Measurements from ENCODE around the gene AKAP9. TPM values are rescaled to one million over a fixed set of nuclear protein-coding genes. Genes with fewer than 3 reads are reported as not detected.

Gene AKAP9
- total and polyA plus RNA-seq, 9 of the 15 experiments (the other 6 are each of a cell fraction or from before 2014, with no cell fraction given), result 25.5 to 80.9 (median 46.3) TPM

DNA sequence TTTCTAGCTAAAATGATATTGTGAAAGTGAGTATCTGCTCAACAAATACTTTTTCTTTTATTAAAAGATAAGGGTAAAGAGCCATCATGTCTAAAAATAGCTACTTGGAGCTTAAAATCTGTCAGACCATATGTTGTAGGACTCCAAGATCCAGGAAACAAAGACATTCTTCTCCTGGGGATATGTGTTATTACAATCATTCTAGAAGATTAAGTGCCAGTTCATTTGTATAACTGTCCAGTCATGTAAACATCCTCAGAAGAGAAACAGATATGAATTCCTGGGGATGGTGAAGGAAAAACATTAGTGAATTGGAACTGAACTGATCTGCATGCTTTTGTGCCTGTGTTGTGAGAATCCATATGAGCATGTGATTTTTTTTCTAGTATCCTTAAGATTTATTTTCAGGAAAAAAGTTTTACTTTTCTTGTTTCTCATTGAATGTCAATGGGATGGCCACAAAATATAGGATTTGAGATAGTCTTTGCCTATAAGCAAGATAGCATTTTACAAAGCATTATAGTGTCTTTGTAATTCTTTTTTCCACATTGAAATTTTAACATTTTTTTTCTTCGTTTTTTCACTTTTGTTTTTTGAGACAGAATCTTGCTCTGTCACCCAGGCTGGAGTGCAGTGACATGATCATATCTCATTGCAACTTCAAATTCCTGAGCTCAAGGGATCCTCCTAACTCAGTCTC, 45.7 kb upstream of the AKAP9 start (continued):
- TF ChIP-seq, protein P1, sequence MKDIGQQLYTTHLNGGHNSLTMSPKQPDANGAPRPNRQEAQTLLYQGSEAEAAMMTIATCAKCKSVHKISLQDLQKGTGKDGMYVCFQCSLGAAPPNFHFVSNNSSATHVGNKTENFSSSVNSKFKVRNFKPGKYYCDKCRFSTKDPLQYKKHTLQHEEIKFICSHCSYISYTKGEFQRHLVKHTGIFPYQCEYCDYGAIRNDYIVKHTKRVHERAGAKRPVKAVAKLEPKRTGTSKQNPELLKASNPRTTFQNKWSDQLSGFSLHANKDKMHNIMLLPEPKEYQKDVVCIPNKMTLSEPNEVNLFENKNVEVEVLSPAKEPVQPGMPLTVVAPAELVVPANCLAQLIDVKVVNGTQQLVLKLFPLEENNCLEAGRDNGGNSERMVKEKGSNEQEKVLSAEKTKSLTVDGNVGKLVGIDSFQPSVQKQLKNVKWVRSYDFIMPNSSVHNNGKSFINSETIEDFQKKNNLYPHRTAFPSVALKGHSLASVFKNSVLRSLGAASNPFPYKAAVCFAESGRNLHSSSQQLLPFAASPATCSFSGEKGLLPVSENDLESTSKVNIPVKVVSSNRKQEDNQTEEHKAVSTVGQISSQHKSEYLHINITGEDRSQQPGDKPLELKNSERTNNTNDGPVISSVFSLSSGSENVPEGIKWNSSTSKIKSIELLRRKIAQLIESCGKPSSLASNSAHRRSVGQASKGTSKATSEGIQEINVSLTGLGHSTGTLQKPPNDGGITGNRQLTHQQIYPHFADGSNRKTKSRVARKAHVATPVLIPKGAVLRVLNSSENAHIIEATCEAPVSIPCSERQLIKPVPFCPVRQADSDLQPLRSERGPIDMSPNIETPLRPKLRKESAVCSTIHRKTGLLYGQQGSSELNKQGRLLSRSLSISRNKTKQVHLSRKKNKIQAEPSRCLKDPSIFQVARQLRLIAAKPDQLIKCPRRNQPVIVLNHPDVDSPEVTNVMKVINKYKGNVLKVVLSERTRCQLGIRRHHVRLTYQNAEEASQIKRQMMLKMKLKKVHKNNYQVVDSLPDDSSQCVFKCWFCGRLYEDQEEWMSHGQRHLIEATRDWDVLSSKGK (CRISPR knock-in tag; IDR thresholded peaks at IDR 0.05), result no peak
- TF ChIP-seq PYGO2 (tag; IDR thresholded peaks at IDR 0.05), result no peak
- TF ChIP-seq ZNF311 (CRISPR knock-in tag; IDR thresholded peaks at IDR 0.05), result no peak
- peak; percentile 39; the same call in 1 of the 2 replicates for TF ChIP-seq ZBTB40 (IDR thresholded peaks at IDR 0.05)
- no peak for TF ChIP-seq ZBTB40 (CRISPR knock-in tag; IDR thresholded peaks at IDR 0.05)
- TF ChIP-seq, protein P2, sequence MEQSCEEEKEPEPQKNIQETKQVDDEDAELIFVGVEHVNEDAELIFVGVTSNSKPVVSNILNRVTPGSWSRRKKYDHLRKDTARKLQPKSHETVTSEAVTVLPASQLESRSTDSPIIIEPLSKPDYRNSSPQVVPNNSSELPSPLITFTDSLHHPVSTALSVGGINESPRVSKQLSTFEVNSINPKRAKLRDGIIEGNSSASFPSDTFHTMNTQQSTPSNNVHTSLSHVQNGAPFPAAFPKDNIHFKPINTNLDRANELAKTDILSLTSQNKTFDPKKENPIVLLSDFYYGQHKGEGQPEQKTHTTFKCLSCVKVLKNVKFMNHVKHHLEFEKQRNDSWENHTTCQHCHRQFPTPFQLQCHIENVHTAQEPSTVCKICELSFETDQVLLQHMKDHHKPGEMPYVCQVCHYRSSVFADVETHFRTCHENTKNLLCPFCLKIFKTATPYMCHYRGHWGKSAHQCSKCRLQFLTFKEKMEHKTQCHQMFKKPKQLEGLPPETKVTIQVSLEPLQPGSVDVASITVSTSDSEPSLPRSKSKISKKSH (CRISPR knock-in tag; IDR thresholded peaks at IDR 0.05), result no peak
- no peak for TF ChIP-seq KLF16 (IDR thresholded peaks at IDR 0.05)
- no peak for TF ChIP-seq ZFX (CRISPR knock-in tag; IDR thresholded peaks at IDR 0.05)
- no peak for TF ChIP-seq GABPB2 (CRISPR knock-in tag; conservative IDR thresholded peaks at IDR 0.05)
- no peak for TF ChIP-seq ARHGAP35 (IDR thresholded peaks at IDR 0.05; ENCODE audit: partially characterized antibody)
- TF ChIP-seq SETDB1 (IDR thresholded peaks at IDR 0.05; ENCODE audit: low read length), result no peak
- TF ChIP-seq TAF7 (tag; IDR thresholded peaks at IDR 0.05), result no peak
- TF ChIP-seq MITF (IDR thresholded peaks at IDR 0.05), result no peak
